ENCODE results near the gene RHBDF1.
A peak's percentile ranks its signal among the peaks of the same experiment; 100 is the strongest.

RHBDF1 gene

DNA sequence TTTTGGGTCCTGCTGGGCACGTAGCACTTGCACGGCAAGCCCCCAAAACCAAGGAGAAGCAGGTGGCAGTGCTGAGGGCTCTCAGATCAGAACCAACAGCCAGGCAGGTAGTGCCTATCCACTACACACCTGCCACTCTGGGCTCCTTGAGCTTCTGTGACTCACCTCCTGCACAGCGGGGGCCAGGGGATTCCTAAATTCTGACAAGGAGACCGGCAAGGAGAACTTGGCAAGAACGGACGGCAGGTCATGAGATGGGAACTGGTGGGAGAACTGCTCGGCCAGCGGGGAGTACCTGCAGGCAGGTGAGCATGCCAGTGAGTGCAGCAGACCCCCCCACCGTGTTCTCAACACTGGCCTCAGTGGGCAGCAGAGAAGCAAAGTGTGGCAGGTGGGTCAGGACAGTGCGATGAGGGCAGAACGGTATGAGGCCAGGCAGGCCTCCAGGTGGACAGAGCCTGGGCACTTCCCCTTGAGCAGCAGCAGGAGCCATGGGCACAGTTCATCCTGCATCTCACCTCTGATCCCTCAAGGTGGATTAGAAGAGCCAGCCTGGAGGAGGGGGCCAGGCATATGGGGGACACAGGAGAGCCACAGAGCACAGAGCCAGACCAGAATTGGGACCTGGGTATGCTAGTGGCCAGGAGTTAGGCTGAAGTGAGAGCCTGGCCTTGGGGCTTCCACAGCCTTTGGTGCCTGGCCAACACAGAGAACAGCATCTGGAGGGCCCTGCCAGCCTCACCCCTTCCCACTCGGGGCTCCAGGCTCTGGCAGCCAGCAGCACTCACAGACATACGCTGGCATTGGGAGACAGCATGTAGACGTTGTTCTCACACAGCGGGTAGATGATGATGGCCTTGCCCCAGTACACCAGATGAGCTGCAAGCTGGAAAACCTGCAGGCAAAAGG, 20.3 kb upstream of the RHBDF1 start:
- no peak for DNase-seq

DNA sequence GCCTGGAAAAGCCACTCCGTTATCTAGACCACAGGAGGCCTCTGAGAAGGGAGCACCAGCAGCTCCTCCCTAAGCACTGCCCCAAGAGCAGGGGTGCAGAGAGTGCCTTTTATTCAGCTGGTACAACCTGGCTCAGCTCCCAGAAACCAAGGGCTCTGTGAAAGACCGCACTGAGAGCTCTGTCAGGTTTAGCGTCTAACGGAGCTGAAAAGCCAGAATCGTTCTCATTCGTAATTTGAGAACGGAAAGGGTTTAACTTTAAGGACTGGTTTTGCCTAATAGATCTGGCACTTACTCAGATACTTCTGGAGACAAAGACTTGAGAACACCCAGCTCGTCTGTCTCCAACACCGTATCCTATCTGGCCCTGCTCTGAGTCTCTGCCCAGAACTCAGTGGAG, 19.1 kb upstream of the RHBDF1 start:
- DNase-seq: no peak

DNA sequence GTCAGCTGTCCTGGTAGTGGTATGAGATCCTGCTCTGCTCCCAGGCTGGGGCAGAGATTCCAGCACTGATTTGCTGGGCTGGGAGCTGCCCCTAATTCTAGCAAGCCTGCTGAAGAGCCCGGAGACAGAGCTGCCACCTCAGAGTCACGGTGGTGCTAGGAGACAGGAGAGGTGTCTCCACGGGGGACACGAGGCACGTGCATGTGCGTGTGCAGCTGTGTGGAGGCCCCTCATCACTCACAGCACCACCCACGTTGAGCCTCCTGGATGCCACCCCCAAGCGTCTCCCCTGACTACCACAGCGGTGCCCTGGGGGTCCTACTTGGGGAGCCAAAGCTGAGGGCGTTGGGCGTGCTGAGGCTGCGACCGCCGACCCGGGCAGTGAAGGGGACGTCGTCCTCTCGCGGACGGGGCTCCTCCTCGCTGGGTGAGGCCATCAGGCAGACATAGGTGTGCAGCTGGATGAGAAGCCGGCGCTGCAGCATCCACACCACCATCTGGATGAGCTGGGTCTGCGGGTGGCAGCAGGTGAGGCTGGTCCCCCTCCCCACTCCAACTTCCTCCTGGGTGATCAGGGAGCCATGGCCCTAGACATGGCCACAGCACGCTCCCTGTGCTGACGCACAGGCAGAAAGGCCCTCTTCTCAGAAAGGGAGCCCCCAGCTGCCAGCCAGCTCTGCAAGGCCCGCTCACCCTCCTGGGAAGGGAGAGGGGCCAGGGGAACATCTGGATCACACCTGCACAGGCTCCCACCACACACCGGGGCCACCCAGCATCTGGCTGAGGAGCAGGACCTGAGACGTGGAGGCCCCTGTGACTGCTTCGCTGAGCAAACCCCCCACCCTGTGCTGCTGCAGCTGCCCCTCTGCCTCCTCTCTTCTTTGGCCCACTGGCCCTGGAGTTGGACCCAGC, 17.2 kb upstream of the RHBDF1 start:
- no peak for DNase-seq

DNA sequence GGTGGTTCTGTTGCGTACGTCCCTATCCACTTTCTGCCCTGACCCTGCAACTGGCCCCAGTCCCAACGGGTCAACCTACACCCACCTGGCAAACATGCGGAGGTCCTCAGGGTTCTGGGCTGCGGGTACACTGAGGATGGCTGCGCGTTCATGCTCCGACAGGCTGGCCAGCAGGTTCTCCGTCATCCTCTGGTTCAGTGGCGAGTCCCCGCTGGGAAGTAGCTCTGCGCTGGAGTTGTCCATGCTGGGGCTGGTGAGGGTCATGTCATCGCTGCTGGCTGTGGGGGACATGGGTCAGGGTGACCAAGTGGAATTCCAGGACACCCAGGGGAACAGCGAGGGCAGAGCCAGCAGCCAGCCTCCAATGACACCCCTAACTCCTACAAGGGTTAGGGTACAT, 16.2 kb upstream of the RHBDF1 start:
- no peak for DNase-seq

DNA sequence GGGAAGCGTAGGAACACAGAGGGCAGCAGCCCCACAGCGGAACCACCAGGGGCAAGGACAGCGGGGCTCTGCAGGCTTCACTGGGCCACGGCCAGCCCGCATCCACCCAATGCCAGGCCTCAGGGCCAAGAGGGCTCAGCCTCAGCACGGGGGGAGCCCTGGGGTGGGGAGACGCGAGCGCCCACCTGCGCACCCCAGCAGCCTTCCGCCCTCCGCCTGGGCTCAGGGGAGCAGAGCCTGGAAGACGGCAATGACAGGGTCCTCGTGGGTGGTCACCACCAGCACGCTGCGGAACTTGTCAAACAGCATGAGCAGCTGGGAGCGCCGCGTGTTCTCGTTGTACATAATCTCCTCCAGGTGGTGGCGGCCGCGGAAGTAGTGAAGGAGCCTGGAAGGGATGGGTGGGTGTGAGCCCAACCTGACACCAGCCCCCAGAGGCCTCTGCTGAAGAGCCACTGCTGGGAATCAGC, 14.1 kb upstream of the RHBDF1 start:
- DNase-seq: no peak

DNA sequence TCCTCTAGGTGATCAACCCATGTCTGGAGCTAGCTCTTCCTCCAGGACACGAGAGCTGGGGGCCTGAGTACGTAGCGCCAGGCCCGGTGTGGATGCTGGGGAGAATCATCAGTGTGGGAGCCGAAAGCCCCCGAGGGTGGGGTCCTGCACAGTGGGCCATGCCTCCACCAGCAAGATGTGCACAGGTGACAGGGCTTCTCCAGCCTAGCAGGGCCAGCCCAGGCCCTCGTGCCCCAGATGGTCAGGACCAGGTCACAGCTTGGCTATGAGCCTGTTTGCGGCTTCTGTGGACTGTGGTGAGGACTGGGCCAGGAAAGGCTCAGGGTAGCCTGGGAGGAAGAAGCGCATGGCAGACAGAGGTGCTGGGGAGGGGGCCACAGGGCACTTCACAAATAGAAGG, 13.4 kb upstream of the RHBDF1 start:
- DNase-seq: no peak

DNA sequence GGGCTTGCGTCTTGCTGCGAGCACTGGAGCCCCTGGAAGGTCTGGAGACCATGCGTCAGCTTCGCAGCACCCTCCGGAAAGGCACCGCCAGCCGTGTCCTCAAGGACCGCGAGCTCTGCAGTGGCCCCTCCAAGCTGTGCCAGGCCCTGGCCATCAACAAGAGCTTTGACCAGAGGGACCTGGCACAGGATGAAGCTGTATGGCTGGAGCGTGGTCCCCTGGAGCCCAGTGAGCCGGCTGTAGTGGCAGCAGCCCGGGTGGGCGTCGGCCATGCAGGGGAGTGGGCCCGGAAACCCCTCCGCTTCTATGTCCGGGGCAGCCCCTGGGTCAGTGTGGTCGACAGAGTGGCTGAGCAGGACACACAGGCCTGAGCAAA, 13.0 kb upstream of the RHBDF1 start:
- DNase-seq: no peak

DNA sequence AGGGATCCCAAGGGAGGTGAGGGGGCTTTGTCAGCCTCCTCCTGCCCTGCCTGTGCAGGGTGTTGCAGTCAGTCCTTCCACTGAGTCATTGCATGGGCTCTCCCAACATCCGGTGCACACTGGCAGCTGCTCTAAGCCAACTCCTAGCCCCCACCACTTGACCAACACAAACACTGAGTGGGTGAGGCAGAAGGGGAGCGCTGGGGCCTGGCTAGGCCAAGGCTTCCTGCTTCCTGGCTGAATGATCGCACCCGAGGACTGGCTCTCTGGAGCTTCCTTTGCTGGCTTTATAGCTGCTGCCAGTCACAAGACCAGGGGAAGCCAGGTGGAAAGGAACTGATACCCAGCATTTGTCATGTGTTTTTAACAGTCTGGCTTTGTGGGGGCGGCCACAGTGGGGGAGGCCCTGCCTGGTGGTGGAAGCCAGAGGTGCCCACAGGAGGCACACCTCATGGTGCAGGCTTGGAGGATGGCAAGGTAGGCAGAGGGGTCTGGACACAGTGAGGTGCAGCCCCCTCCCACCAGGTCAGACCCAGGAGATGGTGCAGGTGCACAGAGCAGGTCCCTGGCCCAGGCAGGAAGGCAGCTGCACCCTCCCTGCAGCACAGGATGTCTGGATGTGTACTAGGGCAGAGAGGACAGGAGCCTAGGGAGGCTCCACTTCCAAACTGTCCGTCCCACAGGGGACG, 12.4 kb upstream of the RHBDF1 start:
- DNase-seq: peak; percentile 62

DNA sequence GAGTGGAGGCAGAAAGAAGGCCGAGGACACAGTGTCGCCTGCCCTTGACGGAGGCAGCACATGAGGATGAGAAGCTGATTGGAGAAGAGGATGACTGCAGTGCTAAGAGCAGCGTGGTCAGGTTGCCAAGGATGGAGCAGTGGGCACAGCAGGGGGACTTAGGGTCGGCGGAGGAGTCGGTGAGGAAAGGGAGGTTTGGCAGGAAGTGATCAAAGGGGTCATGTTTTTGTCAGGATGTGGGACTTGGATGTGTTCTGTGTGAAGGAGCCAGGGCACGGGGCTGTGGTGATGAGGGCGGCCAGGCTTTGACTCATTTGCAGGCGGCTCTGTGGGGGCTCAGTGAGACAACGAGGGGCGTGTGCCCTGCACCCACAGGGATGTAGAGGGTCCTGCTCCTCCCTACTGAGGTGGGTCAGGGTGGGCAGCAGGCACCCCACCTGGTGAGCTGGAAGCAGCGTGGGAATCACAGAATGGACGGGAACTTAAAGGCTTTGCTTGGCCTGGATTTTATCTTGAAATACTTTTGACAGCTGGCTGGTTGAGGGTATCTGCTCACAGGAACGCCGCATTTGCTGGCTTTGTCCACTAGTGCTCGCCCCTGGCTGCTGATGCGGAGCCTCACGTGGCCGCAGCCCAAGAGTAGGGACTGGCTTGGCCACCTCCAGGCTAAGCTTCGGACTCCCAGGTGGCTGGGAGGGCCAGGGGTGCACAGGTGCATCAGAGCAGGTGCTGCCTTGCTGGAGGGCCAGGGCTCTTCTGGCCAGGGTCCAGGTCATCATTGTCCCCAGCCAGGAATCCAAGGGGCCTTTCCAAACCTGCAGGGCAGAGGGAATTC, 11.6 kb upstream of the RHBDF1 start:
- DNase-seq: no peak

DNA sequence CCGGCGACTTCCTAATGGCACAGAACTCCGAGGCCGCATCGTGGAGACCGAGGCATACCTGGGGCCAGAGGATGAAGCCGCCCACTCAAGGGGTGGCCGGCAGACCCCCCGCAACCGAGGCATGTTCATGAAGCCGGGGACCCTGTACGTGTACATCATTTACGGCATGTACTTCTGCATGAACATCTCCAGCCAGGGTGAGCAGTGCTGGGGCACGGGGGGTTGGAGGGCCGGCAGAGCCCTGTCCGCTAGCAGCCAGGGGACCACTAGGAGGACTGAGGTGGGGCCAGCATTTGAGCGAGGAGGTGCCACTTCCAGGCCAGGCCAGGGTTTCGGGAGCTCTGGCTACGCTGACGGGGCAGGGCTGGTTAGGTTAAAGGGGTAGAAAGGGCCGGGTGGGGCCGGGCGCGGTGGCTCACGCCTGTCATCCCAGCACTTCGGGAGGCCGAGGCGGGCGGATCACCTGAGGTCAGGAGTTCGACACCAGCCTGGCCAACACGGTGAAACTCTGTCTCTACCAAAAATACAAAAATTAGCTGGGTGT, 10.7 kb upstream of the RHBDF1 start:
- DNase-seq: no peak

DNA sequence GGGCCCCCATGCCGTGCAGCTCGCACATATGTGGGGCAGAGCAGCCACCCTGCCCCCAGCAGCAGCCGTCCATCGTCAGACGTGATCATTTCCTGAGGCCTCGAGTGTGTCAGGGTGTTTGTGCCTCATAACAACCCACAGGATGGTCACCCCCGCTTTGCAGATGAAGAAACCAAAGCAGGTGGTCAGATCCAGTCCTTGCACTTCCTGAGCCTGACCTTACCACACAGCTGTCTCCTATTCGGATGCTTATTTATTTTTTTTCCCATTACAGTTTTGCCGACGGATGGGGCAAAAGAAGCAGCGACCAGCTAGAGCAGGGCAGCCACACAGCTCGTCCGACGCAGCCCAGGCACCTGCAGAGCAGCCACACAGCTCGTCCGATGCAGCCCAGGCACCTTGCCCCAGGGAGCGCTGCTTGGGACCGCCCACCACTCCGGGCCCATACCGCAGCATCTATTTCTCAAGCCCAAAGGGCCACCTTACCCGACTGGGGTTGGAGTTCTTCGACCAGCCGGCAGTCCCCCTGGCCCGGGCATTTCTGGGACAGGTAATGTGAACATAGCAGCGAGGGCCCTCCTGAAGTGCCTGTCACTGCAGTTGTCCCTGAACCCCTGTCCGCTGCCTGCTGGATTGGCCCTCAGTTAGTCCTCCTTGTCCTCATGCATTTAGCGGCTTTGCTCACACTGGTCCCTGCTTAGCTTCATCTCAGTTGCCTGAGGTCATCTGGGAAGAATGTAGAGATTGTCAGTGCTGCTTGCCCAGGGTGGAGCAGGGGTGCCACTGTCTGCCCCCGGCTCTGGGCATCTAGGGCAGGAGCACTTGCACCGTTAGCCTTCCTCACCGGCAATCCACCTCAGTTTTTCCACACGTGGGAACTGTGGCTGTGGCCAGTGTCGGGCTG, 7.0 kb upstream of the RHBDF1 start:
- DNase-seq: no peak

DNA sequence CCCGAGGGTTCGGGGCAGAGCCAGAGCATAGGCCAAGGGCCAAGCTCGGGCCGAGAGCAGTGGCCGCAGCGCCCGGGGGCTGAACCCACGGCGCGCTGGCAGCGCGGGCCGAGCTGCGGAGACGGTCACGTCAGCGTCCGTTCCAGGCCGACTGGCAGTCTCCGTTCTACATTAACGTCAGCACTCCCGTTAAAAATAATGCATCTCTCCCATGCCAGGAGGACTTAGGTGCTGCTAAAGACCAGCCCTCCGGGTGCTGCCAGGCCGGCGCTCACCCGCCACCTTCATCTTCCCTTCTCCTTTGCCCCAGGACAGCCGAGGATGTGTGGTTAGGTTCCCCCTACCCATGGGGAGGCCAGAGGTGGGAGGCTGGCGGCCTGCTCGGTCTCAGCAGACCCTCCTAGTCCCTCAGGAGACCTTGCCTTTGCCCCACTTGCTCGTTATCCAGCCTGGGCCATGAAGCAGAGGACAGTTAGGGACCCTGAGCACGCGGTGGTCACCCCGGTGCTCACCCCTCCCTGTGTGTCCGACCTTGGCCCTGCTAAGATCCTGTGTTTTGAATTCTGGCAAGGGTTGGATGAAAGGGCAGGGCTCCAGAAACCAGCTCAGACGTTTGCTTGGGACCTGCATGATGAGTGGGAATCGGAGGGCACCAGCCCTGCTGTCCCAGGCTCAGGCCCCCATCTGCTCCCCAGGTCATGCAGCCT, 6.2 kb upstream of the RHBDF1 start:
- DNase-seq: no peak

DNA sequence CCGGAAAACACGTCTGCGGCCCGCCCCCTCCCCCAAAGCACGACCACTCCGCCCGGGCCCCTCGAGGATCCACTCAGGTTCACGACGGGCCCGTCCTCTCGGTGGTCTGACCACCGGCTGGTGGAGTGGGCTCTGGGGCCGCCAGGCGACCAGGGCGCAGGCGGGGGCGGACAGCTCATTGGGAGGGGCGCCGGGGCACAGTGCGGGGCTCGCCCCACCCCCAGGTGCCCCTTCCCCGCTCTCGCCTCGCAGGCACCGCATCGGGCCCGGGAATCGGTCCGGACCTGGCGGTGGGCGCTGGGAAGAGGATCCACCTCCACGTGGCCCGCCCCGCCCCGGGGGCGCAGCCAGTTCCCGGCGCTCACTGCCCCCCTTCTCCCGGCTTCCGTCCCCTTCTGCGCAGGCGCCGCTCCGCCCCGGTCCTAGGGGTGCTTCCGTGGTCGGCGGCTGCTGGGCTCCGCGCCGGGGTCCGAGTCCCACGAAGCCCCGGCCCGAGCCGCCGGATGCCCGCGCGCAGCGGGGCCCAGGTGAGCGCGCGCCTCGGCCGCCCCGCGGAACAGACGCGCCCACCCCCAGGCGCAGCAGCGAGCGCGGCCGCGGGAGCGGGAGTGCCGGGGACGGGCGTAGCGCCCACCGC, 5.5 kb upstream of the RHBDF1 start, which contains the start of gene MPG:
TSS of gene MPG (plus strand) at position 419 of the 637 bp plus-strand sequence. CDS start at position 504, 85 bp downstream.
- peak; percentile 29 for DNase-seq

DNA sequence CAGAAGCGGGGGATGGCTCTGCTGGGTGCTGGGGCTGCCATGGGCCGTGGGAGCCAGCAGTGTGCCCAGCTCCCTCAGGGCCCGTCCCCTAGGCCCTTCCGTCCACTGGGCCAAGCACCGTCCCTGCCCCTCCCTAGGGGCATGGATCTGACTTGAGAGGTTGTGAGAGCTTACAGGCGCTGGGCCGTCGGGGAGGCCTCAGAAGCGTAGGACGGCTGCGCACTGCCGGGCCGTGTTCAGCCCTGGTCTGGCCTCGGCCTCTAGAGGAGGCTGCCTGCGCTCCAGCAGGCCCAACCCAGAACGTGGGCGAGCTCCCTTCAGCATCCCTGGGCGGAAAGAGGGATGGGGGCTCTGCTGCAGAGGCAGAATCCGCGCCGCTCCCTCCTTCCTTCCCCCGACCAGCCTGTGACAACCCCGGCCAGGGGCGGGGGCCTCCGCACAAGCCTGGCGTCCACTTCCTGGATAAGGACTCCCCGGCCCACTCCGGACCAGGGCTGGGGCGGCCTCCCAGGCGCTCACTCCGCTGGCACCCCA, 4.9 kb upstream of the RHBDF1 start:
- no peak for DNase-seq

DNA sequence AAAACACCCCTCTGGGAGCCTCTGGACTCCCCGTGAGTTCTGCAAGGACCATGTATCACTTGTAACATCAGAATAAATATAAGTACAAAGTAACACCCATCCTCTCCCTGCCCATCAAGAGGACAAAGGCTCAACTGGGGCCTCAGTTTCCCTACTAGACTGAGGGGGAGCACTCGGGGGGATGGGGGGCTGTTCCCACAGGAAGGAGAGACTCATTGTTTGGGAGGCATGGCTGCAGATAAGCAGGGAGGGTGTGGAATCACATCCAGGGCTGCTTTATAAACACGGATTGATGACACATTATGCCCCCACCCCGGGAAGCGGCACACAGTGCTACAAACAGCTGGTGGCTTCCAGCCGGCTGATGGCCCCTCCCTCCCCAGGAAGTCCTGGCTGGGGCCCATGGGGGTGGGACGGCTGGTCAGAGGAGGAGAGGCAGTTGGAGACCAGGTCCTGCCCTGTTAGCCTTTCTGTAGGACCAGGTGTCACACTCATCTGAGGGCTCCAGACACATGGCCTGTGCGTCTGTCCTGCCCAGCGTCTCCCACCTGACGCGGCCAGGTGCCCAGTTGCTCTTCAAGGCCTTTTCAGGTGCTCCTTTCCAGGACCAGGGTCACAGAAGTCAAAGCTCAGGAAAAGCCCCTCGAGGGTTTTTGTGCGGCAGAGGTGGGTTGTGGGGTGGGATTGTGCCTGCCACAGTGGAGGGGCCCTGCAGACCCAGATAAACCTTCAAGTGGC, 4.3 kb upstream of the RHBDF1 start:
- DNase-seq: no peak

DNA sequence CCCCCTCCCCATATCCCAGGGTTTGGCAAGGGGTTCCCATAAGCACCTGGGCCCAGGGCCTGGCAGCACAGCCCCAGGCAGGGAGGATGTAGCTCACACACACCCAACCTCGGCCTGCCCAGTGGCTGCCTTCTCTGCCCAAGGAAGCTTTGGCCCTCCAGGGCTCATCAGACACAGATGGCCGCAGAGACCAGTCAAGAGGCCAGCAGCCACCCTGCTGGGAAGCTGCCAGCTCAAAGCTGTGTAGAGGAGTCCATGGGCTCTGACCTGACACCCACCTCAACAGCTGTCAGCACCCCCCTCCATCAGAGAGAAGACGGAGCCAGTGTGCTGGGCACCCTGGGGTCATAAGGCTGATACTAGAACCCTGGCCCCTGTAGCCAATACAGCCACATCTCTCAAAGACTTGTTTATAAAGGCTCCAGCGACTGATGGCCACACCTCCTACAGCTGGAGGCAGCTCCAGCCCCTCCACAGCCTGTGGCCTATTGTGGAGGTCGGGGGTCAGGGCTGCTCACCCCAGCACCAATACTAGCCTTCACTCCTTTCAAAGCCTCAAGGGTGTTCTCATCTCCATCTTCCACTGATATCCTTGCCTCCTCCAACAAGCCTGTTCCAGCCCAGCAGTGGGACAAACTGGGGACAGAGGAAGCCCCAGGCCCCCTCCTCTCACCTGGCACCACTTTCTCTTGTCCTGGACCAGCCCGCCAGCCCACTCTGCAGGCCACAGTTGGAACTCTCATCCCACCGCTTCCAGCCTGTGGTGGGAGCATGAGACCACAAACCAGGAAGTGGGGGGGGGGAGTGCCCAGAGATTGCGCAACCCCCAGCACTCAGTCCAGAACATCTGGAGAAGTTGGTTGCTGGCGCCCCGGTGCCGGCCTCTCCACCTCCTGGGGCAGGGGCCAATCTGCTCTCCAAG, 3.4 kb upstream of the RHBDF1 start:
- DNase-seq: no peak

DNA sequence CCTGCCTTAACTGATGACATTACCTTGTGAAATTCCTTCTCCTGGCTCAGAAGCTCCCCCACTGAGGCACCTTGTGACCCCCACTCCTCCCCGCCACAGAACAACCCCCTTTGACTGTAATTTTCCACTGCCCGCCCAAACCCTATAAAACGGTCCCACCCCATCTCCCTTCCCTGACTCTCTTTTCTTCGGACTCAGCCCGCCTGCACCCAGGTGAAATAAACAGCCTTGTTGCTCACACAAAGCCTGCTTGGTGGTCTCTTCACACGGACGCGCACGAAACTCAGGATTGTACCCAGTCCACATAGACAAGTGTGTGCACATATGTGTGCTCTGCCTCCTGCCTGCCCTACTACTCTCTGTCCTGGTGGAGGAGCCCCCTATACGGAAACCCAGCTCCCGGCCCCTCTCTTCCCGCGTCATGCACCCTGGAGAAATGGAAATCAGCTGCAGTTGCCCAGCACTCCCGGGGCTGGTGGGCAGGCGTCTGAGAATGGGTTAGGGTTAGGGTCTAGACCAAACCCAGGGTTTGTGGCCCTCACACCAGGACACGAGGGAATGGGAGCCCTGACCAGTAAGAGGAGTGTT, 2.4 kb upstream of the RHBDF1 start:
- DNase-seq: no peak
